ENCODE measurements around the gene CNIH1.
"Not testable (repeated sequence)": the region's sequence is repeated elsewhere in the genome, so short reads cannot be mapped to it uniquely, and the experiment has no call there.

CNIH1 gene

DNA sequence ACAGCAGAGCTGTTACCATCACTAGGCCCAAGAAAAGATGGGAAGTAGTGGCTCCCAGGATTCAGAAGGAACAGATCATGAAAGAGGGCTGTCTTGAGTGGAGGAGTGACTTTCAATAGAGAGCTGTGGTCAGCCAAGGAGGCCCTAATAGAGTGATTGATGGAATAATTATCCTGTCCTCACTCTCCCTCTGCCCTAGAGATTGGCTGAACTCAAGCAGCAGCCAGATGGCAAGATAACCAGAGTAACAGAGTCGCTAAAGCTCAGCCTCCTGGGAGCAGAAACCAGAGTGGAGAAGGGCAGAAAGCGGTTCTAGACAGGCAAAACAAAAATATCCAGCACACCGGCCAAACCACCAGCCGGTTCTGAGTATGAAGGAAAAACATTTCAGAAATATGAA lies 24.5 kb upstream of the CNIH1 start:
- no peak for DNase-seq

GRCh38 chr14:54462048-54462447 lies 20.9 kb upstream of the CNIH1 start:
- no peak for DNase-seq

DNA sequence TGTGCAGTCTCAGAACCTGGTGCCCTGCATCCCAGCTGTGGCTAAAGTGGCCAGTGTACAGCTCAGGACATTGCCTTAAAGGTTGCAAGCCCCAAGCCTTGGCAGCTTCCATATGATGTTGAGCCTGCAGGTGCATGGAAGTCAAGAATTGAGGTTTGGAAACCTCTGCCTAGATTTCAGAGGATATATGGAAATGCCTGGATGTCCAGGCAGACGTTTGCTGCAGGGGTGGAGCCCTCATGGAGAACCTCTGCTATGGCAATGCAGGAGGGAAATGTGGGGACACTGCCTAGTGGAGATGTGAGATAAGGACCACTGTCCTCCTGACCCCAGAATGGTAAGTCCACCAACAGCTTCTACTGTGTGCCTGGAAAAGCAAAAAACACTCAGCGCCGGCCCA lies 17.9 kb upstream of the CNIH1 start:
- no peak for DNase-seq

DNA sequence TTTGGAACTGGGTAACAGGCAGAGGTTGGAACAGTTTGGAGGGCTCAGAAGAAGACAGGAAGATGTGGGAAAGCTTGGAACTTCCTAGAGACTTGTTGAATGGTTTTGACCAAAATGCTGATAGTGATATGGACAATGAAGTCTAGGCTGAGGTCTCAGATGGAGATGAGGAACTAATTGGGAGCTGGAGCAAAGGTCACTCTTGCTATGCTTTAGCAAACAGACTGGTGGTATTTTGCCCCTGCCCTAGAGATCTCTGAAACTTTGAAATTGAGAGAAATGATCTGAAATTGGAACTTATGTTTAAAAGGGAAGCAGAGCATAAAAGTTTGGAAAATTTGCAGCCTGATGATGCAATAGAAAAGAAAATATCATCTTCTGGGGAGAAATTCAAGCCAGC lies 17.4 kb upstream of the CNIH1 start:
- not testable (repeated sequence) for DNase-seq

DNA sequence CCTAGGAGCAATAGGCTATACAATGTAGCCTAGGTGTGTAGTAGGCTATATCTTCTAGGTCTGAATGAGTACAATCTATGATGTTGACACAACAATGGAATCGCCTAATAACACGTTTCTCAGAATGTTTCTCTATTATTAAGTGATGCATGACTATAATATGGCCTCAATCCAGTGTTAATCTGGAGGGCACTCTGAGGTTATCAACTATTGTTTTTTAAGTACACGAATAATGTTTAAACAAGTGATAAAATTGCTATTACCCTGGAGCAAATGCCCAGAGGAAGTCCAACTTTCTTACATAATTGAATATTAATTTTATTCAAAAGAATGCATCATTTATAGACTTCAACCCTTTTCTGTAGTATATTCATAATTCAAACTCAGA lies 16.4 kb upstream of the CNIH1 start:
- no peak for DNase-seq

GRCh38 chr14:54456820-54457608 lies 15.8 kb upstream of the CNIH1 start:
- not testable (repeated sequence) for DNase-seq

- no peak for DNase-seq
Measured at GRCh38 chr14:54455363-54455762, 14.2 kb upstream of the CNIH1 start.

- not testable (repeated sequence) for DNase-seq
Measured at GRCh38 chr14:54453990-54454389, 12.8 kb upstream of the CNIH1 start.

GRCh38 chr14:54453252-54453651 lies 12.1 kb upstream of the CNIH1 start:
- no peak for DNase-seq

- no peak for DNase-seq
Measured at GRCh38 chr14:54451961-54452360, 10.8 kb upstream of the CNIH1 start.

- no peak for DNase-seq
Measured at GRCh38 chr14:54451121-54451601, 10.0 kb upstream of the CNIH1 start.

- no peak for DNase-seq
Measured at GRCh38 chr14:54450535-54450934, 9.4 kb upstream of the CNIH1 start.

GRCh38 chr14:54447231-54447692 lies 6.1 kb upstream of the CNIH1 start:
- no peak for DNase-seq

- no peak for DNase-seq
Measured at GRCh38 chr14:54446161-54446693, 5.1 kb upstream of the CNIH1 start.

- DNase-seq, result no peak
Measured at GRCh38 chr14:54444681-54445080, 3.5 kb upstream of the CNIH1 start.

DNA sequence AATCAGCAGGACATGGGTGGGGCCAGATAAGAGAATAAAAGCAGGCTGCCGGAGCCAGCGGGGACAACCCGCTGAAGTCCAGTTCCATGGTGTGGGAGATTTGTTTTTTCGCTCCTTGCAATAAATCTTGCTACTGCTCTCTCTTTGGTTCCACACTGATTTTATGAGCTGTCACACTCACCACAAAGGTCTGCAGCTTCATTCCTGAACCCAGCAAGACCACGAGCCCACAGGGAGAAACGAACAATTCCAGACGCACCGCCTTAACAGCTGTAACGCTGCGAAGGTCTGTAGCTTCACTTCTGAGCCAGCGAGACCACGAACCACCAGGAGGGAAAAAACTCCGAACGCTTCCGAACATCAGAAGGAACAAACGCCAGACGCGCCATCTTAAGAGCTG lies 2.8 kb upstream of the CNIH1 start:
- no peak for DNase-seq

- DNase-seq, result not testable (repeated sequence)
Measured at GRCh38 chr14:54442961-54443360, 1.8 kb upstream of the CNIH1 start.

GRCh38 chr14:54440476-54440872 lies 700 bp downstream of the CNIH1 start:
- DNase-seq, result no peak

DNA sequence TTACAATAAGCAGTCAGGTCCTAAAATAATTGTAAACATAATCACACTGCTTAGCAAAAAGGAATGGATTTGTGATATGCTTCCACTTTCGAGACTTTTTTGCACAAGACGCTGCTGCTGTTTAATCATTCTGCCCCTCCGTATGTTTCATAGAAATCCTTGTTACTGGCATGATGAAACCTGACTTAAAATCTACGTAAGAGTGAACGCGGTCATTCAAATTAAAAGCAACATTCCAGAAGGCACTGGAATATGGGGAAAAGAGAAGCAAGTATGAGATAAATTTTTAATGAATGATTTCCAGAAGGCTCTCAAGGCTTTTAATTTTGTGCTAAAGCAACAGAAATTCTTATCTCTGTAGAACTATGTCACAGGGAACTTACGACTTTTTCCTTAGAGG lies 1.1 kb downstream of the CNIH1 start:
- DNase-seq, result no peak

DNA sequence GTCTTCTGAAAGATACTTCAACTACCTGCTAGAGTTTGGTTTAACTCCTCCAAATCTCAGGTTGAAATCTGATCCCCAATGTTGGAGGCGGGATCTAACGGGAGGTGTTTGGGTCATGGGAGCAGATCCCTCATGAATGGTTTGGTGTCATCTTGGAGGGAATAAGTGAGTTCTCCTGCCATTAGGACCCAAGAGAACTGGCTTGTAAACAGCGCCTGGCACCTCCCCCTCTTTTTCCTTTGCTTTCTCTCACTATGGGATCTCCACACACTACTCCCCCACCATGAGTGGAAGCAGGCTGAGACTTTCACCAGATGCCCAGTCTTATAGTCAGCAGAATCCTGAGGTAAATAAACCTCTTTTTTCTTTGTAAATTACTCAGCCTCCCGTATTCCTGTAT lies 2.5 kb downstream of the CNIH1 start:
- no peak for DNase-seq

GRCh38 chr14:54437954-54438353 lies 3.2 kb downstream of the CNIH1 start:
- DNase-seq, result not testable (repeated sequence)

DNA sequence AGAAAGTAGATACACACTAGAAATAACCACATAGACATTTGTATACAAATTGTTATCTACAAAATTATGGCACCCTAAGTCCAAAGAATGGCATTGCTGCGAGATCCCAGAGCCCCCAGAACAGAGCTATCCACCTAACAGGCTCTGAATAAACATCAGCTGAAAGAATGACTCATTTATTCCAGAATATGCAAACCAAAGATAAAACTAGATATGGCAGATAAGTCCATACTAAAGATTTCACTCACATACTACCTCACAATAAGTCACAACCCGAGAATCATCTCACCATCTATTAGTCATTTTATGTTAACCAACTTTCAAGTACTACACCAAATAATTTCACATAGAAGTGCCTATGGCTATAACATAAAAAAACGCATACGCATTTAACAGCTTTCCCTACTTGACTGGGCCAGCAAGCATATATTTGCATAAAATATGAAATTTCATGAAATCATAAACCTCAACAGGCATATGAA lies 5.6 kb downstream of the CNIH1 start:
- DNase-seq, result no peak

- DNase-seq, result no peak
Measured at GRCh38 chr14:54428527-54428926, 12.6 kb downstream of the CNIH1 start.

DNA sequence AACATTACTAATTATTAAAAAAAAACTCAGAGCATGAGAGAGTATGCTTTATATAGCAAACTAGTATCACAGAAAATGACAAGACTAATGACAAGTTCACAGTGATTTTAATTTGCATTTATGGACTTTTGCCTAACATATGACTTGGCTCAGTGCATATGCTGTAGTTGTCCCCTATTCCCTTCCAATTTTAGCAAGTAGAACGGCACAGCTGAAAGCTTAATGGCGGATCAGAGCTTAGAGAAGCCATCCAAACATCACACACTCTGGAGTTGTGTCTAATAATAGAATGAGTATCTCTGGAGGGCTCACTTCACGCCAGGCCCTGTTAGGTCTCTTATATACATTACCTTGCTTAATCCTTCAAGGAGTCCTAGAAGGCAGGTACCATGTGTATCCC lies 13.3 kb downstream of the CNIH1 start:
- no peak for DNase-seq
